ENCODE data around the gene SLC6A12. TPM values are rescaled to one million over a fixed set of nuclear protein-coding genes. Genes with fewer than 3 reads are reported as not detected.

SLC6A12 gene
- total and polyA plus RNA-seq, 11 donors = 0.11 to 3.8 (median 0.86) TPM; not detected in 1

GRCh38 chr12:151579-151978 is 62.4 kb downstream of the SLC6A12 start:
- Histone ChIP-seq H3K9me3 (no peaks in the 10 kb centered on the region), H3K4me3 (no peak overlapping the region), H3K4me1 (no peaks in the 10 kb centered on the region), H3K27ac (no peak overlapping the region), H3K27me3 (no peaks in the 10 kb centered on the region), H3K36me3 (no peaks in the 10 kb centered on the region)
- no peak for TF ChIP-seq CTCF (IDR thresholded peaks at IDR 0.05)
- TF ChIP-seq POLR2A (IDR thresholded peaks at IDR 0.05) = no peak
- DNase-seq (no peak), ATAC-seq (no peak)
- 81 to 85% (median 83%) methylated on average over 5 of the region's 5 CpGs for WGBS, 4 donors
- intact Hi-C loops (cut with DNase I) = no loop called here

- H3K4me3 ChIP-seq = no peak overlapping the region
- H3K27ac ChIP-seq = no peak overlapping the region
- H3K9me3 ChIP-seq = no peaks in the 10 kb centered on the region
- ATAC-seq = no peak
- peaks cover 0 to 11% (median 0%) of the 10 kb centered on the region in 12 donors for H3K4me1 ChIP-seq
- no peaks in the 10 kb centered on the region for H3K36me3 ChIP-seq
- intact Hi-C loops (cut with DNase I) = no loop called here
- no peak for DNase-seq
- 84 to 89% (median 86%) methylated on average over 15 to 18 of the region's 18 CpGs for WGBS, 4 donors
- no peaks in the 10 kb centered on the region for H3K27me3 ChIP-seq
- no peak for TF ChIP-seq POLR2A (IDR thresholded peaks at IDR 0.05)
- no peak for TF ChIP-seq CTCF (IDR thresholded peaks at IDR 0.05)
These were observed 65.1 kb downstream of the SLC6A12 start for GRCh38 chr12:148676-149416.

- H3K27me3 ChIP-seq = no peaks in the 10 kb centered on the region
- DNase-seq (no peak), ATAC-seq (no peak)
- H3K36me3 ChIP-seq = no peaks in the 10 kb centered on the region
- no peak overlapping the region for H3K27ac ChIP-seq
- TF ChIP-seq CTCF (IDR thresholded peaks at IDR 0.05) (no peak), POLR2A (IDR thresholded peaks at IDR 0.05) (no peak)
- no peaks in the 10 kb centered on the region for H3K9me3 ChIP-seq
- WGBS, 4 donors = 91 to 96% (median 93%) methylated on average over 5 to 9 of the region's 9 CpGs
- intact Hi-C loops (cut with DNase I) = no loop called here
- no peak overlapping the region for H3K4me3 ChIP-seq
- H3K4me1 ChIP-seq = peaks cover 0 to 11% (median 0%) of the 10 kb centered on the region in 12 donors
These were observed 66.7 kb downstream of the SLC6A12 start for GRCh38 chr12:147242-147641.

GRCh38 chr12:145369-145960 is 68.5 kb downstream of the SLC6A12 start:
- 48 to 71% (median 63%) methylated on average over 12 to 14 of the region's 14 CpGs for WGBS, 4 donors
- Histone ChIP-seq H3K4me3 (no peak overlapping the region), H3K9me3 (no peaks in the 10 kb centered on the region), H3K27ac (no peak overlapping the region), H3K27me3 (peaks cover 0 to 6% (median 0%) of the 10 kb centered on the region in 9 donors), H3K36me3 (no peaks in the 10 kb centered on the region), H3K4me1 (peaks cover 0 to 15% (median 0%) of the 10 kb centered on the region in 12 donors)
- TF ChIP-seq CTCF (IDR thresholded peaks at IDR 0.05) (no peak), POLR2A (IDR thresholded peaks at IDR 0.05) (no peak)
- no peak for DNase-seq
- intact Hi-C loops (cut with DNase I) = no loop called here
- peak in 1 of 4 donors; percentile 30 for ATAC-seq

Data from heart left ventricle (tissue), 16 donors.